HG02642 (cell line): Measurements from ENCODE around the gene CCDC182.

ENCODE experiments used
- ATAC-seq: cut with Tn5 transposase; IDR thresholded peaks from one replicate; pipeline ENCODE4 v1.9.1; 2021; ENCODE audit warnings: mild to moderate bottlenecking; ENCODE audit not compliant: unreplicated experiment, poor library complexity

The CCDC182 gene

DNA sequence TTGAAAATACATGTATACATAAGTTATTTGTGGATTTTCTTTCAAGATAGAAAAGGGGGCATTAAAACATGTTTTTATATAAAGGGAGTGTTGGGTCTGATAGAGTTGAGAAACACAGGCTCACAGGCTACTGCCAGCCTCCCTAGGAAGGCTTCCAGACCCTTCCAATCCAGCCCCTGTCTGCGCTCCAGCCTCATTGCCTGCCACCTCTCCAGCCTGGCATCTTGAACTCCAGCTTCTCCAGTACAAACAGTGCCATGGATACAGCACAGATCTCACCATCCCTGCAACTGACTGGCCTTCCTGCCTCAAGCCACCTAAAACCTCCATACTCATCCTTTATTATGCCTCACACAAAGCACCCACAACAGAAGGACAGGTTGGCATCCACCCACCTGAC, 40.7 kb downstream of the CCDC182 start:
- no peak for ATAC-seq

DNA sequence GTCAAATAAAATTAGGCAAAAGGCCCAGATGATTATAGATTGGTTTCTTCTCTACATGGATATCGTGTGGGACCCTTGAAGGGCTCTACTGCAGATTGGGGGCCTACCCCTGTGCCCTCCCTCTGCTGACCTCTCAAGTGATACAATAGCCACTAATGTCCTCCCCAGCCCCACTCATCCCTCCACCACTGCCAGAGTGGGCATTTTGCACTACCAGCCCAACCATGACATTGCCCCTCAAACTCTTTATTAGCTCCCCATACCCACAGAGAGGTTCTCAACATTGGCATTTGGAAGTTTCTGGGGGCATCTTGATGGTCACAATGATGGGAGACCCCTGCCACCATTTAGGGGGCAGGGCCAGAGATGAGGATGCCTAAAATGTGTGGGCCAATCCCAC, 41.8 kb downstream of the CCDC182 start:
- no peak for ATAC-seq

DNA sequence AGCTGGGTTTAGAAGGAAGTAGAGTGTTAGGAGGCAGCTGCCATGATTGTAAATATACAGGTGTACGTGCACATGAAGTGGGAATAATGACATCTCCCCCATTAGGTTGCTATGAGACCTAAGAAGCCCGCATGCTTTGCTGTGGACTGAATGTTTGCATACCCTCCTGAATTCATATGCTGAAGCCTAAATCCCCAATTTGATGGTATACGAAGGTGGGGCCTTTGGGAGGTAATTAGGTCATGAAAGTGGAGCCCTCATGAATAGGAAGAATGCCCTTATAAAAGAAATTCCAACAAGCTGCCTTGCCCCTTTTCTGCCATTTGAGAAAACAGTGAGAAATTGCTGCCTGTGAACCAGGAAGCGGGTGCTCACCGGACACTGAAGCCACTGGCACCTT, 44.0 kb downstream of the CCDC182 start:
- ATAC-seq = no peak

DNA sequence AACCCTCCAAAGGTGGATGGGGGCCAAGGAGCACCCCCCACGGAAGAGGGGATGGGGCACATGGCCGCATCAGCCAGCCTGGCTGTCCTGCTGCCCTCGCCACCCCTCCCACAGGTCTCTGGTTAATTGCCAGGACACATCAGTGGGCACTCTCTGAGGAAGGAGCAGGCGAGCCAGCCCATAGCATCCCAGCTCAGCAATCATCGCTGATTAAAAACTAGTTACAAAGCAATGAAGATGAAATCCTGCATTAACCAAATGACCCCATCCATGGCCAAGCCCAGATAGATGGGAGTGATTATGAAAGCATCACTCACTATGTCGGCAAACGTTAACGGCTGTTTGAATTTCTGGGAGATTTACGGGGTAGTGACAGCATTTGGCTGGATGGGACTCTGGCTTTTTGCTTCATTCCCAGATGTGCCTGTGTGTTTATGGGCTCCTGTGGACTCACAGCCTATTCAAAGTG, 45.3 kb downstream of the CCDC182 start:
- no peak for ATAC-seq

DNA sequence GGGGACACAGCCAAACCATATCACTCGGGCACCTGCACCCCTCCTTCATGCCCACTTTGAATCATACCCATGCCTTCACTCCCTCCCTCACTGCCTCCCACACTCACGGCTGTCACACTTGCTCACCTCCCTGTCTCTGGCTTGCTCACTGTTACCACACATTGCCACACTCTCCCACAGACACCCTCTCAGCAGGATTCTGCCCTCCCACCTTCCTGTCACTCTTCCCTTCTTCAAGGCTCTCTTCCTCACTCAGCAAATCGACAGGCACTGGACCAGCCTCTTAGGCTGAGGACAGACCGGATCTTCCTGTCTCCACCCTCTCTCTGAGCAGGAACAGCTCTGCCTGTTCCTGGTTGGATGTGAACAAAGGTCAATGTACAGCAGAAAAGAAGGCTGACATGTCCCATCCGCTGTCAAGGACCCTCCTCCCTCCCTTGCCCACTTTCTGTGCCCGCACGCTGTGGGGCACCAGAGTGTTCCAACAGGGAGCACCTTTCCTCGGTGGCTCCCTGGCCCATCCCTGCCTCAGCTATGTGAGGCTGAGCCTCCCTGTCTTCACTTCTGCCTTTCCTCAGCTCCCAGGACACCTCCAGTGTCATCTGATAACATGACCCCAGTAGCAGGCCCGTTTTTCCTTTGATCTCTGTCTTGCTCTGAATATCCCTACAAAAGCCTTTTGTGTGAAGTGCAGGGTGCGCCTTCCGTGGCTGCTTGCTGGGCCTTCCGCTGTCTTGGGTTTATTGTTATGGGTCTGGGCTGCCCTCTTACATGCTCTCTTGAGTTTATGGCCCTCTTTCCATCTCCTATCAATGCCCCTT, 47.0 kb downstream of the CCDC182 start:
- ATAC-seq = no peak

DNA sequence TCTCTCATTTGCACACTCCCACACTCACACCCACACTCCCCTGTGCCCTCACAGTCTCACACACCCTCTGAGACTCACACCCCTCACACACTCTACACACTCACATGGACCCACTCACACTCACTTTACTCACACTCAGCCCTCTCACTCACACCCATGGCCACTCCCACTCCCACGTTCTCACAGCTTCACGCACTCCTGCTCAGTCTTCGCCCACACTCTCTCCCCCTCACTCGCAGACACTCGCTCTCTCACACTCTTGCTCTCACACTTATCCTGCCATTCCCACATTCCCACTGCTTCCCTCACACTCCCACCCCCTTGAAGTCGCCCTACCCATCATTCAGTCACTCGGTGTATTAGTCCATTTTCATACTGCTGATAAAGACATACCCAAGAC, 47.9 kb downstream of the CCDC182 start:
- no peak for ATAC-seq

DNA sequence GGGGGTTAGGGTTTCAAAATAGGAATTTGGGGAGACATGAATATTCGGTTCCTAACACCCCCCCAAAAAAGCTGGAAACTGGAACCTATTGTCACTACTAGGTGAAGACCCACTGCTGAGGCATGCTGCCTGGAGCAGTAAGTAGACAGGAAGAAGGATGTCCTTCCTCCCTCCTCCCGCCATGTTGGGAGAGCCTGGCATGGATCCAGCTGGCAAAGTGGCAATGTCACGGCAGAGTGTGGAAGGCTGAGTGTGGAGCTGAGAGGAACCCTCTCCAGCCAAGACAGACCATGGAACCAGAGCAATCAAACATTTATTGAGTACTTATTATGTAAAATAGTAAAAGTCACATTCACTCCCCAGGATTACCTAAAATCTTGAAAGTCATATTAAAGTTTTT, 49.0 kb downstream of the CCDC182 start:
- no peak for ATAC-seq
